ENCODE data around the gene CAD.
"Not testable (repeated sequence)": the region's sequence is repeated elsewhere in the genome, so short reads cannot be mapped to it uniquely, and the experiment has no call there.

CAD gene

GRCh38 chr2:27261241-27261925, 44.2 kb downstream of the CAD start:
- DNase-seq, result no peak

DNA sequence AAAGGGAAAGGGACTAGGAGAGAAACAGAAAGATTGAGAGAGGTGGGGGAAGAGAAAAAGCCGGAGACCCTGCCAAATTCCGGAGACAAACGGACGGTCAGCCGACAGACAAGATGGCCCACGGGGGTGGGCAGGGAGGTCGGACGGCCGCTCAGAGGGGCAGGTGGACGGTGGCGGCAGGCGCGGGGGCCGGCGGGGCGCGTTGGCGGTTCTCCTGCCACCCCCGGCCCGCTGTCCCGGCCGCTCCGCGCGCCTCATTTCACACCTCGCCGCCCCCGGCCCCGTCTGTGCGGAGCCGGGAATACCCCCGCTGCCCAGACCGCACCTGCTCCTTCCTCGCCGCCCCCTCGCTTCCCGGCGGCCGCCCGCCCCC, 44.7 kb downstream of the CAD start:
- DNase-seq, result no peak

DNA sequence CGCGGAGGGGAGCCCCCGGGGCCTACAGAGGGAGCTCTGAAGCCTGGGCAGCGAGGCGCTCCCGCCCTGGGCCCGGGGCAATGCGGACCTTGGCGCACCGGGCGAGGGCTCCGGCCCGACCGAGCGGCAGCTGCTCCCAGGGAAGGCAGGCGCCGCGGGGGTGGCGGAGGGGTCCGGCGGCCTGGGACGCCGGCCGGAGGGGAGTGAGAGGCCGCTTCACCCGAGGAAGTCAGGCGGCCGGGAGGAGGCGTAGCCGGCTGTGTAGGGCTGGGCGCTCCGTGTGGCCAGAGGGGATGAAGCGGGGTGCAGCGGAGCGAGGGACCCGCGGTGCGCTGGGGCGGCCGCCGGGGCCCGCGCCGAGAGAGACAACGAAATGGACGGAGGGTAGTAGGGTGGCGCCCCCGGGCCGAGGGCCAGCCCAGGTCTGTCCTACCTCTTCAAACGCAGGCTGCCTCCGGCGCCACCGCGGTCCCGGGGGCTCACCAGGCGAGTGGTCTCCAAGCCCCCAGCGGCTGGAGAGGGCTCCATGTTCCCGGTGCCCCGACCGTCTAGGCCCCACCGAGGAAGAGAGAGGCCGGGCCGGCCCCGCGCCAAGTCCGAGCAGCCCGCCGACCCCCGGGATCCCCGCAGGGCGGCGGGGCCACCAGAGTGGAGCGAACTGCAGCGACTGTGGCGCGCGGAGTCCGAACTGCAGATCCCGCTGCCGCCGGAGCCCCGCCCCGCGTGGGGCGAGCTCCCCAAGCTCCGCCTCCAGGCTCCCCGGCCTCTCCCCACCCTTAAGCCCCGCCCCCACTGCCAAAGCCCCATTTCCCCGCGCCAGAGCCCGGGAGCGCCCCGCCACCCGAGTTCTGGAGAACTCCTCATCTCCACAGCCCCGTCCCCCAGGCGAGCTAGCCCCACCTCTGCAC, 45.5 kb downstream of the CAD start, which contains the start of gene SLC30A3:
SLC30A3 (minus strand) TSS at position 669 of the 908 bp plus-strand sequence; CDS start at position 528, 141 bp downstream.
- peak; percentile 84 for DNase-seq

- DNase-seq, result no peak
These were observed 46.4 kb downstream of the CAD start for GRCh38 chr2:27263287-27264252.

GRCh38 chr2:27264253-27264752, 47.1 kb downstream of the CAD start:
- DNase-seq, result no peak

- DNase-seq, result peak; percentile 79
These were observed 47.8 kb downstream of the CAD start for GRCh38 chr2:27264753-27265535.

DNA sequence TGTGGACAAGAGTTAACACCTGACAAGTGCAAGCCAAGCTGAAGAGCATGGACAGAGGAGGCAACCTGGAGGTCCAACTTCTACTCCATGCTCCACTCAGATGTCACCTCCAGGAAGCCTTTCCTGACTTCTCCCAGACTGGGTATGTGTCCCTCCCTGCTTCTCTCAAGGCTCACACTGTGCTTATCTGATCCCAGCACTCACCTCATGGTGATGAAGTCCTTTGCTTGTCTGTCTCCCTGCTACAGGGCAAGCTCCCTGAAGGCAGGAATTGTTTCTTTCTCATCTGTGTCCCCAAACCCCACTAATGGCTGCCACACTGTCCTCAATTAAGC, 48.3 kb downstream of the CAD start:
- DNase-seq, result no peak

GRCh38 chr2:27268296-27268695, 51.1 kb downstream of the CAD start:
- not testable (repeated sequence) for DNase-seq

DNA sequence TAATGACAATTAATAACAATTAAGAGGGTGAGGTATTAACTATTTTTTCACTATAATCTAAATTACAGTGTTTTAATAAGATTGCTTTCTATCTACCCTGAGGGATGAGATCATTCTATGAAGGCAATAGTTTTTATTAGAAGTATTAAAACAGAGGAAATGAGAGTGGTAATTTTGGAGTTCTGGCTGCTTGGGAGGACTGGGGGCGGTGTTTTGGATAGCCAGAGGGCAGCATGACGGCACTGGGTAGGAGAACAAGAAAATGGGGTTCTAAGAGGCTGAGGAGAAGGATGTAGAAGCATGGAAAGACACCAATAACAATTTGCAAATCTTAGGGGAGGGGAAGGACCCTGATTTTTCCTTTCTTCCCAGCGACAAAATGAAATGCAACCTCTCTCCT, 53.0 kb downstream of the CAD start:
- no peak for DNase-seq

GRCh38 chr2:27270670-27271069, 53.5 kb downstream of the CAD start:
- no peak for DNase-seq

GRCh38 chr2:27271631-27272340, 54.6 kb downstream of the CAD start:
- DNase-seq, result no peak

DNA sequence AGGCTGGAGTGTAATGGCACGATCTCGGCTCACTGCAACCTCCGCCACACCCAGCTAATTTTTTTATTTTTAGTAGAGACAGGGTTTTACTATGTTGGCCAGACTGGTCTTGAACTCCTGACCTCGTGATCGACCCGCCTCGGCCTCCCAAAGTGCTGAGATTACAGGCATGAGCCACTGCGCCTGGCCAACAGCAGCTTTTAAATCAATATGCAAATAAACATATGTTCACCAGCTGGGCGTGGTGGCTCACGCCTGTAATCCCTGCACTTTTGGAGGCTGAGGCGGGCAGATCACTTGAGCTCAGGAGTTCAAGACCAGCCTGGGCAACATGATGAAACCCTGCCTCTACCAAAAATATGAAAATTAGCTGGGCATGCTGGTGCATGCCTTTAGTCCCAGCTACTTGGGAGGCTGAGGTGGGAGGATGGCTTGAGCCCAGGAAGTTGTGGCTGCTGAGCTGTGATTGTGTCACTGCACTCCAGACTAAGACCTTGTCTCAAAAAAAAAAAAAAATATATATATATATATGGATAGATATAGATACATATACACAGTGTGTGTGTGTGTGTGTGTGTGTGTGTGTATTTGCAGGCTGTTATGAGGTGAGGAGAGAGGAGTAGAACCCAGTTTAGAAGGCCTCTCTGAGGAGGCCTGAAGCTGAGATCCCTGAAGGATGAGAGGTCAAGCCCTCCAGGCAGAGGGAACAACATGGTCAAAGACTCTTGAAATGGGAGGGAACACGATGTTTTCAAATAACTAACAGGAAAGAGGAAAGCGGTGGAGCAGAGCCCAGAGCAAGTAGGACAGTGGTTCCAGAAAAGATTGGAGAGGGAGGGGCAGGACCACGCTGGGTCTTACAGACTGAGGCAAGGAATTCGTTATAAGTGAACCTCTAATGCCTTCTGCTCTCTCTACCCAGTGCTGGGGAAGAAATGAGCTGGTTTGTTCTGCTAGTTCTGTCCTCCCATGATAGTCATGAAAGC, 55.7 kb downstream of the CAD start:
- not testable (repeated sequence) for DNase-seq

DNA sequence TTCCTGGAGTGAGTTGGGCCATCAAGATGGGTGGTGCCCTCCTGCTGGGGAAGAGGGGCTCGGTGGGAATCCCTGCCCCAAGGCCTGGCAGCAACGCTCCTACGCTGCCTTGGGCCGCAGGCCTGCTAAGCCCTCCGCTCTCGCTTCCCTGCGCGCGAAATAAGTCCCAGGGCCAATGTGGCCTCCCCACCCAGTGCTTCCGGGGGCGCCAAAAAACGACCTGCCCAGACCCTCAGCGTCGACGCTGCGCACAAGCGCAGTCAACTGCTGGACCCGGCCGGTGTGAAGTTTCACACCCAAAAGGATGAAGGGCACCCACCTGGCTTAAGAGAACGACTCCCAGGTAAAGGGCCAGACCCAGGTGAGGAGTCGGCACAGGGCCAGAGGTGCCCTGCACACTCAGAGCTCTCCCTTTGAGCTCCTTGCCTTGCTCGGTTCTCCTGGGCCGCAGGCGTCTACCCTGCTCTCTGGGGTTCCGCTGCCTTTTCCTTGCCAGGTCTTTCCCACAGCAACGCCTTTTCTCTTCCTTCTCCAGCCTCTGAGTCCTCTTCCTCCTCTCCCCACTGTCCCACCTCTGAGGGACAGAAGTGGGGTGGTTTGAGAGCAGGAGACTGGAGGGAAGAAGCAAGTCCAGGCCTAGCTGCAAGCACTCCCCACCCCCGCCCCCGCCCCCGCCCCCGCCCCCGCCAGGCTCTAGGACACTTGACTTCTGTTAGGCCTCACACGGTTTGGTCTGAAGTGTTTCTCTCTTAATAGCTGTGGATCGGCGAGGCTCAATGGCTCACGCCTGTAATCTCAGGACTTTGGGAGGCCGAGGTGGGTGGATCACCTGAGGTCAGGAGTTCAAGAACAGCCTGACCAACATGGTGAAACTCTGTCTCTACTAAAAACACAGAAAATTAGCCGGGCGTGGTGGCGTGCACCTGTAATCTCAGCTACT, 58.3 kb downstream of the CAD start, which contains the start of gene DNAJC5G:
DNAJC5G (plus strand) TSS at position 223 of the 940 bp plus-strand sequence. CDS start 1,296 bp downstream, outside the sequence.
- DNase-seq, result no peak

- DNase-seq, result no peak
These were observed 60.8 kb downstream of the CAD start for GRCh38 chr2:27278010-27278409.

GRCh38 chr2:27280826-27281225, 63.7 kb downstream of the CAD start:
- no peak for DNase-seq

- no peak for DNase-seq
These were observed 64.3 kb downstream of the CAD start for GRCh38 chr2:27281442-27281841.

DNA sequence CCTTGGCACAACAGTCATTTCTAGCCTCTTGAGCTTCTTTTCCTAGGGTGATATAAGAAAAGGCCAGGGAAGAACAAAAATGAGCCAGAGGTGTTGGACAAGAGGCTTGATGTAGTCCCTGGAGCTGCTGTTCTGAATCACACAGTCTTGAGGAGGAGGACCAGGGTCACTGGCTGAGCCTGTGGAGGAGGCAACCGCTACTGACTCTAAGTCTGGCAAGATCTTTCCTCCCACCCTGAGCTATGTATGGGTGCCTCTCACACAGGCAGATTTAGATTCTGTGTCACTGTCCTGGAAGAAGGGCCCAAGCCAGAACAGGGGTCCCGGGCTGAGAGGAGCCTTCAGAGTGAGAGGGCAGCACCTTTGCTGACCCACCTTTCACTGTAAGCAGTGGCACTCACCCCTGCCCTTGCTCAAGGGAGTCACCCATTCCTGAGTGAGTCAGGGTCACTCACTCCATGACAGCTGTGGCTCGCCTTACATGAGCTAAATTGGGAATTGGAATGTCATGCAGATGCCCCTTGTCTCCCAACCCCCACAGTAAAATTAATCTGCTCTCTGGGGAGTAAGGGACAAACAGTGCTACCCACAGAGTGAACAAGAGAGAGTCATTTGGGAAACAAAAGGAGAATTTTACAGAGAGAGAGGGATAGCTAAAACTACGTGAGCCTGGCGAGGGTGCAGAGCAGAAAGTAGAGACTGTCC, 64.8 kb downstream of the CAD start, which contains the start of gene TRIM54:
TRIM54 (plus strand) TSS at position 575 of the 705 bp plus-strand sequence. CDS start 303 bp downstream, outside the sequence.
- no peak for DNase-seq

- DNase-seq, result no peak
These were observed 65.7 kb downstream of the CAD start for GRCh38 chr2:27282892-27283291.
